ENCODE results near the gene SNRPD3. TPM values are rescaled to one million over a fixed set of nuclear protein-coding genes. Genes with fewer than 3 reads are reported as not detected.

Gene SNRPD3
- total and polyA plus RNA-seq, 4 donors: 57.2 to 128 (median 85.9) TPM

DNA sequence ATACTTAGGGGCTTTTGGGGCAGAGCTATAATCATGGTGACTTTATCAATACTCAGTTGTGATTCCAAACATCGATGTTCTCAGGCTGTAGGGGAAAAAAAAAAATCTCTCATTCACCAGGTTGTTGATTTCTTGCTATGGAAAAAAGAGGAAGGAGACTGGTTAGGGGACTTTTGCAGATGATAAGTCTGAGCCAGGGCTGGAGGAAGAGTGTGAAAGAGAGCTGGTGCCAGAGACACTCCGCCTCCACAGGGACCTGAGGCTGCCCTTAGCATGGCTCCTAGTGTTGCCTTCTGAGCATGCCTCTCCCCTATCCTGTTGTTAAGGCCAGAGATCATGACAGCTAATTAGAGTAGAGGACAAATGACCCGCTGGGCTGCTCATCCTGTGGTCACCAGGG is 43.8 kb upstream of the SNRPD3 start:
- Histone ChIP-seq H3K4me3 (ENCODE audit: low read depth in 1 of 3, low read length in 3 of 3) (no peak overlapping the region), H3K4me1 (ENCODE audit: control insufficient read depth in 4 of 4, insufficient read depth in 4 of 4, low read length in 3 of 4) (peaks cover 31 to 78% (median 56%) of the 10 kb centered on the region in 4 donors), H3K9ac (ENCODE audit: low read depth in 1 of 2, low read length in 2 of 2) (no peak overlapping the region), H3K27ac (ENCODE audit: low read depth in 1 of 2, low read length in 2 of 2) (peak overlapping the region; percentile 45 to 72), H3K9me3 (ENCODE audit: control insufficient read depth in 4 of 4, low read length in 3 of 4) (no peaks in the 10 kb centered on the region), H3K27me3 (ENCODE audit: control insufficient read depth in 4 of 4, insufficient read depth in 4 of 4, low read length in 3 of 4) (no peaks in the 10 kb centered on the region), H3K36me3 (ENCODE audit: control insufficient read depth in 4 of 4, insufficient read depth in 3 of 4, low read depth in 1 of 4, low read length in 3 of 4) (peaks cover 0 to 7% (median 4%) of the 10 kb centered on the region in 4 donors)
- no peak for TF ChIP-seq SP1 (IDR thresholded peaks at IDR 0.05)
- TF ChIP-seq, protein P1, sequence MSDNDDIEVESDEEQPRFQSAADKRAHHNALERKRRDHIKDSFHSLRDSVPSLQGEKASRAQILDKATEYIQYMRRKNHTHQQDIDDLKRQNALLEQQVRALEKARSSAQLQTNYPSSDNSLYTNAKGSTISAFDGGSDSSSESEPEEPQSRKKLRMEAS (IDR thresholded peaks at IDR 0.05): no peak
- no peak for TF ChIP-seq TAF1 (conservative IDR thresholded peaks at IDR 0.05)
- no peak for TF ChIP-seq HNF4A (conservative IDR thresholded peaks at IDR 0.05)
- TF ChIP-seq, protein P2, sequence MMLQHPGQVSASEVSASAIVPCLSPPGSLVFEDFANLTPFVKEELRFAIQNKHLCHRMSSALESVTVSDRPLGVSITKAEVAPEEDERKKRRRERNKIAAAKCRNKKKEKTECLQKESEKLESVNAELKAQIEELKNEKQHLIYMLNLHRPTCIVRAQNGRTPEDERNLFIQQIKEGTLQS (IDR thresholded peaks at IDR 0.05): no peak
- TF ChIP-seq FOXA1 (IDR thresholded peaks at IDR 0.05): no peak
- no peak for TF ChIP-seq FOXA2 (IDR thresholded peaks at IDR 0.05)
- TF ChIP-seq NR2F2 (IDR thresholded peaks at IDR 0.05): no peak
- TF ChIP-seq RXRA (IDR thresholded peaks at IDR 0.05): no peak
- TF ChIP-seq, protein P3, sequence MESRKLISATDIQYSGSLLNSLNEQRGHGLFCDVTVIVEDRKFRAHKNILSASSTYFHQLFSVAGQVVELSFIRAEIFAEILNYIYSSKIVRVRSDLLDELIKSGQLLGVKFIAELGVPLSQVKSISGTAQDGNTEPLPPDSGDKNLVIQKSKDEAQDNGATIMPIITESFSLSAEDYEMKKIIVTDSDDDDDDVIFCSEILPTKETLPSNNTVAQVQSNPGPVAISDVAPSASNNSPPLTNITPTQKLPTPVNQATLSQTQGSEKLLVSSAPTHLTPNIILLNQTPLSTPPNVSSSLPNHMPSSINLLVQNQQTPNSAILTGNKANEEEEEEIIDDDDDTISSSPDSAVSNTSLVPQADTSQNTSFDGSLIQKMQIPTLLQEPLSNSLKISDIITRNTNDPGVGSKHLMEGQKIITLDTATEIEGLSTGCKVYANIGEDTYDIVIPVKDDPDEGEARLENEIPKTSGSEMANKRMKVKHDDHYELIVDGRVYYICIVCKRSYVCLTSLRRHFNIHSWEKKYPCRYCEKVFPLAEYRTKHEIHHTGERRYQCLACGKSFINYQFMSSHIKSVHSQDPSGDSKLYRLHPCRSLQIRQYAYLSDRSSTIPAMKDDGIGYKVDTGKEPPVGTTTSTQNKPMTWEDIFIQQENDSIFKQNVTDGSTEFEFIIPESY (IDR thresholded peaks at IDR 0.05): no peak
- TF ChIP-seq JUND (IDR thresholded peaks at IDR 0.05): no peak
- TF ChIP-seq, protein P4, sequence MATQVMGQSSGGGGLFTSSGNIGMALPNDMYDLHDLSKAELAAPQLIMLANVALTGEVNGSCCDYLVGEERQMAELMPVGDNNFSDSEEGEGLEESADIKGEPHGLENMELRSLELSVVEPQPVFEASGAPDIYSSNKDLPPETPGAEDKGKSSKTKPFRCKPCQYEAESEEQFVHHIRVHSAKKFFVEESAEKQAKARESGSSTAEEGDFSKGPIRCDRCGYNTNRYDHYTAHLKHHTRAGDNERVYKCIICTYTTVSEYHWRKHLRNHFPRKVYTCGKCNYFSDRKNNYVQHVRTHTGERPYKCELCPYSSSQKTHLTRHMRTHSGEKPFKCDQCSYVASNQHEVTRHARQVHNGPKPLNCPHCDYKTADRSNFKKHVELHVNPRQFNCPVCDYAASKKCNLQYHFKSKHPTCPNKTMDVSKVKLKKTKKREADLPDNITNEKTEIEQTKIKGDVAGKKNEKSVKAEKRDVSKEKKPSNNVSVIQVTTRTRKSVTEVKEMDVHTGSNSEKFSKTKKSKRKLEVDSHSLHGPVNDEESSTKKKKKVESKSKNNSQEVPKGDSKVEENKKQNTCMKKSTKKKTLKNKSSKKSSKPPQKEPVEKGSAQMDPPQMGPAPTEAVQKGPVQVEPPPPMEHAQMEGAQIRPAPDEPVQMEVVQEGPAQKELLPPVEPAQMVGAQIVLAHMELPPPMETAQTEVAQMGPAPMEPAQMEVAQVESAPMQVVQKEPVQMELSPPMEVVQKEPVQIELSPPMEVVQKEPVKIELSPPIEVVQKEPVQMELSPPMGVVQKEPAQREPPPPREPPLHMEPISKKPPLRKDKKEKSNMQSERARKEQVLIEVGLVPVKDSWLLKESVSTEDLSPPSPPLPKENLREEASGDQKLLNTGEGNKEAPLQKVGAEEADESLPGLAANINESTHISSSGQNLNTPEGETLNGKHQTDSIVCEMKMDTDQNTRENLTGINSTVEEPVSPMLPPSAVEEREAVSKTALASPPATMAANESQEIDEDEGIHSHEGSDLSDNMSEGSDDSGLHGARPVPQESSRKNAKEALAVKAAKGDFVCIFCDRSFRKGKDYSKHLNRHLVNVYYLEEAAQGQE (IDR thresholded peaks at IDR 0.05): no peak
- WGBS: 69% methylated on average over 3 of the region's 3 CpGs
- DNase-seq (ENCODE audit: low spot score): no peak

DNA sequence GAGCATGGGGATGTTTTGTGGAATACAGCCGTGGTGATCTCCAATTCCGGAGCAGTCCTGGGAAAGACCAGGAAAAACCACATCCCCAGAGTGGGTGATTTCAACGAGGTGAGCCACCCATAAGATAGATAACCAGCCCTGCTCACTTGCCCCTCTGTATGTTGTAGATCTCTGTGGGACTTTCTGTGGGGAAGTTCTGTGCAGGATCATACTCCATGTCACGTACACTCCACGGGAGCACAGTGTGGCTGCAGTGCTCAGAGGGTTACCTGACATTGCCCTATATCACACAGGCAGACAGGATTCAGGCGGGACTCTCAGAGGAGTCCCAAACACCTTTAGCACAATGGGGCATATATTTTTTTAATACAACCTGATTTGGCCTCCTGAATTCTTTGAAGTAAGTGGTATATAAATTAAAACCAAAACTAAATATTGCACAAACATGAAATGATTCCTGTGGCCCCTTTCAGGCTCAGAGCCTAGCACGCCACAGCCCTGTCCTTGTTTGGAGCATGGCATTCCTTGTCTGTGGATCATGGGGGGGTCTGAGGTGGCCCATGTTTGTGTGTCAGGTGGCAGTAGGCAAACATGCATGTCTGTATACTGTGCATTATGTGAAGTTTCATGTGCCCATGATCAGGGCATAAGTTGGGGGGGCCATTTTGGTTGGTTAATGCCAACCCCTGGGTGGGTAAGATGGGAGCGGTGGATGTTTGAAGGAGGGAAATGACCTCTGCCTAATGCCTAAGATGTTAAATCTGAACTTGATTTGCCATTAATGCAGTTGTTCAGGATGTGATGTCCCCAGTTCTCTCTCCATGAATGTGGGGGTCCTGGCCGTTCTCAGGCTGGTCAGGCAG is 42.2 kb upstream of the SNRPD3 start:
- TF ChIP-seq, protein P3 (IDR thresholded peaks at IDR 0.05): no peak
- no peak for TF ChIP-seq HNF4A (conservative IDR thresholded peaks at IDR 0.05)
- no peak for TF ChIP-seq TAF1 (conservative IDR thresholded peaks at IDR 0.05)
- peak overlapping the region; percentile 89 for H3K27ac ChIP-seq (ENCODE audit: low read depth in 1 of 2, low read length in 2 of 2)

More for the DNA sequence above, 42.2 kb upstream of the SNRPD3 start:
- H3K9me3 ChIP-seq (ENCODE audit: control insufficient read depth in 4 of 4, low read length in 3 of 4): no peaks in the 10 kb centered on the region
- H3K36me3 ChIP-seq (ENCODE audit: control insufficient read depth in 4 of 4, insufficient read depth in 3 of 4, low read depth in 1 of 4, low read length in 3 of 4): peaks cover 0 to 15% (median 5%) of the 10 kb centered on the region in 4 donors
- no peak overlapping the region for H3K4me3 ChIP-seq (ENCODE audit: low read depth in 1 of 3, low read length in 3 of 3)
- 74% methylated on average over 9 of the region's 9 CpGs for WGBS
- peak overlapping the region in 1 of 2 donors; percentile 21 for H3K9ac ChIP-seq (ENCODE audit: low read depth in 1 of 2, low read length in 2 of 2)
- no peak for DNase-seq (ENCODE audit: low spot score)
- H3K27me3 ChIP-seq (ENCODE audit: control insufficient read depth in 4 of 4, insufficient read depth in 4 of 4, low read length in 3 of 4): no peaks in the 10 kb centered on the region
- peaks cover 24 to 82% (median 57%) of the 10 kb centered on the region in 4 donors for H3K4me1 ChIP-seq (ENCODE audit: control insufficient read depth in 4 of 4, insufficient read depth in 4 of 4, low read length in 3 of 4)

Measured in liver (tissue), 9 donors.